ENCODE results near the gene KDF1. TPM values are rescaled to one million over a fixed set of nuclear protein-coding genes. Genes with fewer than 3 reads are reported as not detected.
A peak's percentile ranks its signal among the peaks of the same experiment; 100 is the strongest.

The KDF1 gene
- total RNA-seq, 1 donor from 2014 or later: 1.2 TPM

DNA sequence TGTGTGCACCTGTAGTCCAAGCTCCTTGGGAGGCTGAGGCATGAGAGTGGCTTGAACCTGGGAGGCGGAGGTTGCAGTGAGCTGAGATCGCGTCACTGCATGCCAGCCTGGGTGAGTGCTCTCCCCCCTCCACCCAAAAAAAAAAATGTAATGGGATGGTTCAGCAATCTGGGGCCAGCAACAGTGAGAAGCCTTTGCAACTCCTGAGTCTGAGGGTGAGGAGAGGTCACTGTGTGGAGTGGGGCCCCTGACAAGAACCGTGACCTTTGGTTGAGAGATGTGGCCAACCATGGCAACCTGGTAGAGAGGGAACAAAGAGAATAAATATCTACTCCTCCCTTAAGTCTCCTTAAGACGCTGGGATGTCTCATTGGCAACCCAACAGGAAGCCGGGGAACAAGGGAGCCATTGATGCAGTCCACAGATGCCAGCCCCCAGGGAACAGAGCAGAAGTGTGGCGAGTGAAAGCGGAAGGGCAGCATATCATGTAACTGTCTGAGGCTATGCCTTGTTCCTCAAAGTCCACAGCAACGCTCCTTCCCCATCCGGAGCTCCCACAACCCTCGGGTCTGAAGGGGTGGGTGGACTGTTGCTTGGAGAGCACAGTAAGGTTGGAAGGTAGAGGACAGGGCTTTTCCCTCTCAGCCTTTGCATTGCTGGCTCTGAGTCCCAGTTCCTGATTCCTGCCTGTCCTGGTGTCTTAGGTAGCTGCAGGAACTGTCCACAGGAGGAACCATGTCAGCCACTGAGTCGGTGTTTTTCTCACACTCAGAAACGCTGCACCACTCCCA lies 41.5 kb upstream of the KDF1 start:
- Mint-ChIP-seq H3K27ac (ENCODE audit: unreplicated experiment) (no peak overlapping the region), H3K4me3 (ENCODE audit: unreplicated experiment) (no peak overlapping the region), H3K9me3 (ENCODE audit: unreplicated experiment) (no peaks in the 10 kb centered on the region), H3K27me3 (ENCODE audit: unreplicated experiment) (peaks cover 6% of the 10 kb centered on the region), H3K36me3 (ENCODE audit: unreplicated experiment) (no peaks in the 10 kb centered on the region), H3K4me1 (ENCODE audit: low read depth, unreplicated experiment) (peaks cover 28% of the 10 kb centered on the region)
- DNase-seq: no peak
- TF ChIP-seq, protein P1, sequence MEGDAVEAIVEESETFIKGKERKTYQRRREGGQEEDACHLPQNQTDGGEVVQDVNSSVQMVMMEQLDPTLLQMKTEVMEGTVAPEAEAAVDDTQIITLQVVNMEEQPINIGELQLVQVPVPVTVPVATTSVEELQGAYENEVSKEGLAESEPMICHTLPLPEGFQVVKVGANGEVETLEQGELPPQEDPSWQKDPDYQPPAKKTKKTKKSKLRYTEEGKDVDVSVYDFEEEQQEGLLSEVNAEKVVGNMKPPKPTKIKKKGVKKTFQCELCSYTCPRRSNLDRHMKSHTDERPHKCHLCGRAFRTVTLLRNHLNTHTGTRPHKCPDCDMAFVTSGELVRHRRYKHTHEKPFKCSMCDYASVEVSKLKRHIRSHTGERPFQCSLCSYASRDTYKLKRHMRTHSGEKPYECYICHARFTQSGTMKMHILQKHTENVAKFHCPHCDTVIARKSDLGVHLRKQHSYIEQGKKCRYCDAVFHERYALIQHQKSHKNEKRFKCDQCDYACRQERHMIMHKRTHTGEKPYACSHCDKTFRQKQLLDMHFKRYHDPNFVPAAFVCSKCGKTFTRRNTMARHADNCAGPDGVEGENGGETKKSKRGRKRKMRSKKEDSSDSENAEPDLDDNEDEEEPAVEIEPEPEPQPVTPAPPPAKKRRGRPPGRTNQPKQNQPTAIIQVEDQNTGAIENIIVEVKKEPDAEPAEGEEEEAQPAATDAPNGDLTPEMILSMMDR (IDR thresholded peaks at IDR 0.05; ENCODE audit: partially characterized antibody, unreplicated experiment): no peak

DNA sequence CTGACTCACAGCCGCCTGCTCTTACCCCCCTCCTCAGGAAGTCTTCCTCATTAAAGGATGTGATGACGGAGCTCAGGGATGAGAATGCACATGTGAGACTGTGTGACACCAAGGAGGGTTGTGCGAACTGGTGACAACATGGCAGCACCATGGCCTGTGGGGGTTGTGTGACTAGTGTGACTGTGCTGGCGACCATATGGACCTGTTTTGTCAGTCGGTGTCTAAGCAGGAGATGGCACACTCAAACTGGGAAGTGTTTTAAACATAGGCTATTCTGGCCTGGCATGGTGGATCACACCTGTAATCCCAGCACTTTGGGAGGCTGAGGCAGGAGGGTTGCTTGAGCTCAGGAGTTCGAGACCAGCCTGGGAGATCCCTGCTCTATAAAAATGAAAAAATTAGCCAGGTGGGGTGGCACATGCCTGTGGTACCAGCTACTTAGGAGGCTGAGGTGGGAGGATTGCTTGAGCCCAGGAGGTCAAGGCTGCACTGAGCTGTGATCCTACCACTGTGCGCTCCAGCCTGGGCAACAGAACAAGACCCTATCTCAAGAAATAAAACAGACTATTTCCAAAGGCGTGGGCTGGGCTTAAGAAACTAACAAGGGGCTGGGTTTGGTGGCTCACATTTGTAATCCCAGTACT lies 40.7 kb upstream of the KDF1 start:
- DNase-seq: no peak
- no peak overlapping the region for H3K27ac Mint-ChIP-seq (ENCODE audit: unreplicated experiment)
- peaks cover 28% of the 10 kb centered on the region for H3K4me1 Mint-ChIP-seq (ENCODE audit: low read depth, unreplicated experiment)
- H3K4me3 Mint-ChIP-seq (ENCODE audit: unreplicated experiment): no peak overlapping the region
- TF ChIP-seq, protein P1 (IDR thresholded peaks at IDR 0.05; ENCODE audit: partially characterized antibody, unreplicated experiment): no peak
- H3K36me3 Mint-ChIP-seq (ENCODE audit: unreplicated experiment): no peaks in the 10 kb centered on the region
- peaks cover 6% of the 10 kb centered on the region for H3K27me3 Mint-ChIP-seq (ENCODE audit: unreplicated experiment)
- H3K9me3 Mint-ChIP-seq (ENCODE audit: unreplicated experiment): peaks cover 2% of the 10 kb centered on the region

DNA sequence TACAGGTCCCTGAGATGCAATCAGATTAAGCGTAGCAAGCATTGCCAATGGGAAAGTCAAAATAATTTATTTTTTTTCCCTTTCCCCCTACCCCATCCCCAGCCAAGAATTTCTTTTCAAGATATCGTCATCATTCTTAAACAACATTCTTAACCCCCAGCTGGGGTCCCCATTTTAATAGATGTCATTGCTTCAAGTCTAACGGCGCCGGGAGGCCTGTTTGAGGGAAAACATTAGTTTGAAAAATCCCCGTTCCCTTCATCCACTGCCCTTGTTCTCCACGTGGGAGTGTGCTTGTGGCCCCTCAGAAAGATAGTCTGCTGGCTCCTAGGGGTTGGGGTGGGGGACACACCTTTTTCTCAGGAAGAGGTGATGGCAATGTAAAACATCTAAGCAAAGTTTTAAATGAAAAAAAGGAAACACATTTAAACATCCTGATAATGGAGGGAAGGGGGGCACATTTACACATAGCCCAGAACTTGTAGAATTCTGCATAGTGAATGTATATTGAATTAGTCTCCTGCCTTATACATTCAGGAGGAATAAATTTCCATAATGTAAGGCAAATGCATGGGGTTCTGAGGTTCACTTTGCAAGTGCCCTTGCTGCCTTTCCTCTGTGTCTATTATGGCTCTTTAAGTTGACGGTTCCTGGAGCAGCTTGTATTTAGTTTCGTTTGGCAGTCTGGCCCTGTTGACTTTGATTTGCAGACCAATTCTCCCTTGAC lies 40.0 kb upstream of the KDF1 start:
- Mint-ChIP-seq H3K27me3 (ENCODE audit: unreplicated experiment) (peaks cover 10% of the 10 kb centered on the region), H3K9me3 (ENCODE audit: unreplicated experiment) (peaks cover 4% of the 10 kb centered on the region), H3K36me3 (ENCODE audit: unreplicated experiment) (no peaks in the 10 kb centered on the region), H3K4me1 (ENCODE audit: low read depth, unreplicated experiment) (peaks cover 29% of the 10 kb centered on the region), H3K27ac (ENCODE audit: unreplicated experiment) (no peak overlapping the region), H3K4me3 (ENCODE audit: unreplicated experiment) (no peak overlapping the region)
- DNase-seq: no peak
- TF ChIP-seq, protein P1 (IDR thresholded peaks at IDR 0.05; ENCODE audit: partially characterized antibody, unreplicated experiment): no peak

DNA sequence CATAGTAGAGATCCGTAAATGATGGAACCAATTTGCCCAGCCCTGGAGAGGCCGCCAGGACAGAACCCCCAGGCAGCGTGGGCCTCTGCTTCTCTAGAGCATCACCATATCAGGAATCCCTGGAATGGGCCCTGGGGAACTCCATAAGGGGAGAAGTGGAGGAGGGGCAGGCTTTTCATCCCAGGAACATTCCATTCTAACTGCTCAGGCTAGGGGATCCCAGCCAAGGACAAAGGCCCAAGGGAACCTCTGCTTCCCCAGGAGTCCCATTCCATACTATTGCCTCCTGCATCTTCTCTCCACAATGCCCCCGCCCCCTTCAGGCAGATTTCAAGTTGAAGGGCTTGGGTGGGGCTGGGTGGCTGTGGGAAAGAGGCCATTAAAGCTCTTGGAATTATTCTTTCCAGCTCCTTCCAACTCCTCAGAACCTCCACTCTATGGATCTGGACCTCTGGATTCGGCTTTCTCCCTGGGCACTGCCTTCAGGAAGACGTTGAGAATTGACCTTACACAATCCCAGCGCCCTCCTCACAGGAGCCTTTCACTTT lies 39.2 kb upstream of the KDF1 start:
- Mint-ChIP-seq H3K27ac (ENCODE audit: unreplicated experiment) (no peak overlapping the region), H3K36me3 (ENCODE audit: unreplicated experiment) (no peaks in the 10 kb centered on the region), H3K4me3 (ENCODE audit: unreplicated experiment) (no peak overlapping the region), H3K9me3 (ENCODE audit: unreplicated experiment) (peaks cover 6% of the 10 kb centered on the region), H3K27me3 (ENCODE audit: unreplicated experiment) (peaks cover 11% of the 10 kb centered on the region), H3K4me1 (ENCODE audit: low read depth, unreplicated experiment) (peaks cover 26% of the 10 kb centered on the region)
- TF ChIP-seq, protein P1 (IDR thresholded peaks at IDR 0.05; ENCODE audit: partially characterized antibody, unreplicated experiment): no peak
- DNase-seq: peak; percentile 24
